ENCODE data around the gene DAZL.
"Not testable (repeated sequence)": the region's sequence is repeated elsewhere in the genome, so short reads cannot be mapped to it uniquely, and the experiment has no call there.

DAZL gene

GRCh38 chr3:16604887-16605602 lies at the start of gene DAZL:
DAZL (minus strand) TSS chr3:16605423; CDS start chr3:16605205, 218 bp downstream.
- no peak for DNase-seq

- DNase-seq, result no peak
Measured at GRCh38 chr3:16654976-16655375, 49.8 kb upstream of the DAZL start.

GRCh38 chr3:16653712-16654111 lies 48.5 kb upstream of the DAZL start:
- no peak for DNase-seq

GRCh38 chr3:16647668-16648067 lies 42.4 kb upstream of the DAZL start:
- no peak for DNase-seq

GRCh38 chr3:16639806-16640205 lies 34.6 kb upstream of the DAZL start:
- no peak for DNase-seq

- DNase-seq, result no peak
Measured at GRCh38 chr3:16633948-16634347, 28.7 kb upstream of the DAZL start.

- no peak for DNase-seq
Measured at GRCh38 chr3:16632395-16632794, 27.2 kb upstream of the DAZL start.

GRCh38 chr3:16618721-16619120 lies 13.5 kb upstream of the DAZL start:
- no peak for DNase-seq

GRCh38 chr3:16617155-16617554 lies 11.9 kb upstream of the DAZL start:
- not testable (repeated sequence) for DNase-seq

- no peak for DNase-seq
Measured at GRCh38 chr3:16616083-16616482, 10.9 kb upstream of the DAZL start.

- DNase-seq, result no peak
Measured at GRCh38 chr3:16614033-16615031, 9.1 kb upstream of the DAZL start.

GRCh38 chr3:16609927-16610580 lies 4.8 kb upstream of the DAZL start:
- DNase-seq, result no peak

GRCh38 chr3:16608816-16609215 lies 3.6 kb upstream of the DAZL start:
- DNase-seq, result no peak

GRCh38 chr3:16607718-16608117 lies 2.5 kb upstream of the DAZL start:
- DNase-seq, result no peak

- DNase-seq, result no peak
Measured at GRCh38 chr3:16606398-16606797, 1.2 kb upstream of the DAZL start.

- DNase-seq, result no peak
Measured at GRCh38 chr3:16605966-16606365, 743 bp upstream of the DAZL start.

- no peak for DNase-seq
Measured at GRCh38 chr3:16604433-16604832, 790 bp downstream of the DAZL start.

GRCh38 chr3:16601537-16602005 lies 3.7 kb downstream of the DAZL start:
- DNase-seq, result no peak

- DNase-seq, result peak; percentile 58
Measured at GRCh38 chr3:16600780-16601536, 4.3 kb downstream of the DAZL start.

GRCh38 chr3:16599694-16600093 lies 5.5 kb downstream of the DAZL start:
- DNase-seq, result no peak

GRCh38 chr3:16596352-16597032 lies 8.7 kb downstream of the DAZL start:
- DNase-seq, result no peak

- DNase-seq, result no peak
Measured at GRCh38 chr3:16595778-16596177, 9.4 kb downstream of the DAZL start.

Data from NCI-H2171 treated with DMSO at 0.1 percent for 48 hours (cell line).